ENCODE results near the gene GALNT18.

Gene GALNT18

GRCh38 chr11:11624204-11624603, 2.4 kb upstream of the GALNT18 start:
- no peak for DNase-seq

GRCh38 chr11:11622772-11623171, 967 bp upstream of the GALNT18 start:
- no peak for DNase-seq

GRCh38 chr11:11622340-11622706, 518 bp upstream of the GALNT18 start:
- DNase-seq, result no peak

GRCh38 chr11:11620921-11621572, 758 bp downstream of the GALNT18 start:
- DNase-seq, result peak; percentile 58

GRCh38 chr11:11620173-11620920, 1.5 kb downstream of the GALNT18 start:
- DNase-seq, result peak; percentile 59

GRCh38 chr11:11618973-11619435, 2.8 kb downstream of the GALNT18 start:
- no peak for DNase-seq

GRCh38 chr11:11615086-11615485, 6.7 kb downstream of the GALNT18 start:
- no peak for DNase-seq

- no peak for DNase-seq
Measured at GRCh38 chr11:11612439-11612838, 9.4 kb downstream of the GALNT18 start.

- DNase-seq, result no peak
Measured at GRCh38 chr11:11611381-11611780, 10.4 kb downstream of the GALNT18 start.

GRCh38 chr11:11608783-11609232, 13.0 kb downstream of the GALNT18 start:
- no peak for DNase-seq

GRCh38 chr11:11607772-11608171, 14.0 kb downstream of the GALNT18 start:
- DNase-seq, result no peak

- no peak for DNase-seq
Measured at GRCh38 chr11:11605821-11606450, 15.9 kb downstream of the GALNT18 start.

GRCh38 chr11:11605181-11605580, 16.6 kb downstream of the GALNT18 start:
- no peak for DNase-seq

- DNase-seq, result no peak
Measured at GRCh38 chr11:11604370-11604990, 17.3 kb downstream of the GALNT18 start.

- DNase-seq, result no peak
Measured at GRCh38 chr11:11602011-11602410, 19.8 kb downstream of the GALNT18 start.

GRCh38 chr11:11600288-11600687, 21.5 kb downstream of the GALNT18 start:
- DNase-seq, result no peak

- no peak for DNase-seq
Measured at GRCh38 chr11:11598243-11598642, 23.6 kb downstream of the GALNT18 start.

GRCh38 chr11:11594162-11594561, 27.6 kb downstream of the GALNT18 start:
- DNase-seq, result no peak

GRCh38 chr11:11592146-11592684, 29.6 kb downstream of the GALNT18 start:
- DNase-seq, result no peak

- no peak for DNase-seq
Measured at GRCh38 chr11:11589437-11589836, 32.4 kb downstream of the GALNT18 start.

- DNase-seq, result no peak
Measured at GRCh38 chr11:11588891-11589290, 32.9 kb downstream of the GALNT18 start.

- DNase-seq, result no peak
Measured at GRCh38 chr11:11588243-11588642, 33.6 kb downstream of the GALNT18 start.

- DNase-seq, result no peak
Measured at GRCh38 chr11:11587122-11587521, 34.7 kb downstream of the GALNT18 start.

Measured in activated CD8-positive, alpha-beta memory T cell treated with anti-CD3 and anti-CD28 coated beads for 24 hours (primary cell).